ENCODE results near the gene MKKS. TPM values are rescaled to one million over a fixed set of nuclear protein-coding genes. Genes with fewer than 3 reads are reported as not detected.

Gene MKKS
- total and polyA plus RNA-seq, 10 of the 15 experiments (the other 5 are each of a cell fraction or from before 2014, with no cell fraction given) = 4.3 to 17.9 (median 7.7) TPM

GRCh38 chr20:10367943-10368701 lies 65.9 kb downstream of the MKKS start:
- FAIRE-seq = no peak
- intact Hi-C loops (cut with micrococcal nuclease; ENCODE audit: unreplicated experiment) = no loop called here
- no TSS peak for BruUV-seq (replicated peaks)
- no peak for DNase-seq (ENCODE audit: low read depth, low spot score)
- ChIA-PET POLR2A (interaction anchor here (1.1 to 1.2 kb wide), 2 partner anchors 22 to 44 kb away, joined by 3 to 4 read pairs; no protein-coding TSS in a partner anchor), CTCF (interaction anchor here (0.7 to 2.3 kb wide), 7 partner anchors 15 to 58 kb away, joined by 3 to 6 read pairs (median 4); no protein-coding TSS in a partner anchor), RAD21 (ENCODE audit: unreplicated experiment) (interaction anchor here (1.0 to 1.6 kb wide), 4 partner anchors 14 to 52 kb away, joined by 3 to 4 read pairs (median 4); no protein-coding TSS in a partner anchor), SMC1A (ENCODE audit: uncharacterized antibody, unreplicated experiment) (interaction anchor here (0.7 to 1.6 kb wide), 12 partner anchors 8 to 59 kb away, joined by 3 to 10 read pairs (median 4); no protein-coding TSS in a partner anchor)
- Histone ChIP-seq H3K4me2 (ENCODE audit: control insufficient read depth, insufficient read depth) (no peak overlapping the region), H3K27me3 (replicated peaks in 1 of 2; ENCODE audit: control insufficient read depth in 2 of 2, insufficient read depth in 2 of 2, low read length in 1 of 2) (no peaks in the 10 kb centered on the region; a peak in 1 of 4 replicates), H3K4me1 (ENCODE audit: control insufficient read depth, insufficient read depth, low read length) (no peaks in the 10 kb centered on the region), H2AFZ (ENCODE audit: control insufficient read depth, low read depth, low read length) (no peak overlapping the region), H3K36me3 (ENCODE audit: control insufficient read depth in 2 of 2, insufficient read depth in 2 of 2, low read length in 1 of 2) (no peaks in the 10 kb centered on the region), H4K20me1 (ENCODE audit: control insufficient read depth, insufficient read depth) (no peaks in the 10 kb centered on the region), H3K27ac (ENCODE audit: control insufficient read depth, insufficient read depth) (no peak overlapping the region), H3K9me3 (replicated peaks; ENCODE audit: control insufficient read depth, insufficient read depth, low read length) (no peaks in the 10 kb centered on the region), H3K79me2 (ENCODE audit: control insufficient read depth, insufficient read depth, low read length) (no peaks in the 10 kb centered on the region), H3K9ac (ENCODE audit: control insufficient read depth, insufficient read depth, low read length) (no peak overlapping the region), H3K4me3 (no peak overlapping the region)
- in situ Hi-C loops (cut with MboI) = no loop called here
- WGBS (ENCODE audit: insufficient coverage, insufficient replicate concordance, low lambda C conversion rate, missing lambda C conversion rate) = 57% methylated on average over 12 of the region's 12 CpGs
- ATAC-seq = no peak
- no peak for TF ChIP-seq NFXL1 (IDR thresholded peaks at IDR 0.05; ENCODE audit: borderline replicate concordance)
- no peak for TF ChIP-seq PKNOX1 (IDR thresholded peaks at IDR 0.05)
- no peak for TF ChIP-seq TCF12 (IDR thresholded peaks at IDR 0.05; ENCODE audit: low read depth, low read length)
- no peak for TF ChIP-seq MEF2A (IDR thresholded peaks at IDR 0.05; ENCODE audit: insufficient read depth, low read depth, low read length)
- no peak for TF ChIP-seq RAD51 (IDR thresholded peaks at IDR 0.05)
- no peak for TF ChIP-seq SREBF2 (IDR thresholded peaks at IDR 0.05; ENCODE audit: low read length)
- TF ChIP-seq, protein P1, sequence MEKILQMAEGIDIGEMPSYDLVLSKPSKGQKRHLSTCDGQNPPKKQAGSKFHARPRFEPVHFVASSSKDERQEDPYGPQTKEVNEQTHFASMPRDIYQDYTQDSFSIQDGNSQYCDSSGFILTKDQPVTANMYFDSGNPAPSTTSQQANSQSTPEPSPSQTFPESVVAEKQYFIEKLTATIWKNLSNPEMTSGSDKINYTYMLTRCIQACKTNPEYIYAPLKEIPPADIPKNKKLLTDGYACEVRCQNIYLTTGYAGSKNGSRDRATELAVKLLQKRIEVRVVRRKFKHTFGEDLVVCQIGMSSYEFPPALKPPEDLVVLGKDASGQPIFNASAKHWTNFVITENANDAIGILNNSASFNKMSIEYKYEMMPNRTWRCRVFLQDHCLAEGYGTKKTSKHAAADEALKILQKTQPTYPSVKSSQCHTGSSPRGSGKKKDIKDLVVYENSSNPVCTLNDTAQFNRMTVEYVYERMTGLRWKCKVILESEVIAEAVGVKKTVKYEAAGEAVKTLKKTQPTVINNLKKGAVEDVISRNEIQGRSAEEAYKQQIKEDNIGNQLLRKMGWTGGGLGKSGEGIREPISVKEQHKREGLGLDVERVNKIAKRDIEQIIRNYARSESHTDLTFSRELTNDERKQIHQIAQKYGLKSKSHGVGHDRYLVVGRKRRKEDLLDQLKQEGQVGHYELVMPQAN (conservative IDR thresholded peaks at IDR 0.05) = no peak
- TF ChIP-seq MAX (IDR thresholded peaks at IDR 0.05; ENCODE audit: low read depth, low read length) = no peak
- TF ChIP-seq ZBED1 (IDR thresholded peaks at IDR 0.05; ENCODE audit: borderline replicate concordance) = no peak
- no peak for TF ChIP-seq CHD2 (IDR thresholded peaks at IDR 0.05; ENCODE audit: borderline replicate concordance, low read depth, low read length)
- no peak for TF ChIP-seq RELA (IDR thresholded peaks at IDR 0.05; ENCODE audit: borderline replicate concordance, partially characterized antibody)

All from GM12878 (cell line).